Heart right ventricle (tissue), 16 donors: Measurements from ENCODE around the gene SHROOM1. TPM values are rescaled to one million over a fixed set of nuclear protein-coding genes. Genes with fewer than 3 reads are reported as not detected.
"Not testable (repeated sequence)": the region's sequence is repeated elsewhere in the genome, so short reads cannot be mapped to it uniquely, and the experiment has no call there.

Experiments used
- ATAC-seq, 8 donors: fragments of 200-7000 bp; cut with Tn5 transposase; one replicate each; pipeline ENCODE4 v1.9.1; 2020; ENCODE audit warnings: mild to moderate bottlenecking in 8 of 8, moderate library complexity in 8 of 8, moderate number of reproducible peaks in 1 of 8
- DNase-seq, 2 donors: peaks; one replicate each; pipeline ENCODE4 v3.0.0-alpha.2; 2020
- H3K27ac ChIP-seq, 10 donors: fragments of 200-600 bp; sonication (generic) in 2 of 10; one replicate each; pipeline versions ENCODE4 v1.5.0 to v1.8.0; 2020 to 2022; ENCODE audit warnings: mild to moderate bottlenecking in 3 of 10
- H3K27me3 ChIP-seq, 7 donors: fragments of 200-600 bp; one replicate each; pipeline ENCODE4 v1.8.0; 2021 to 2022; ENCODE audit warnings: mild to moderate bottlenecking in 2 of 7
- H3K36me3 ChIP-seq, 9 donors: fragments of 200-600 bp; sonication (generic) in 1 of 9; one replicate each; pipeline versions ENCODE4 v1.5.0 to v1.8.0; 2020 to 2022; ENCODE audit warnings: mild to moderate bottlenecking in 2 of 9
- H3K4me1 ChIP-seq, 9 donors: fragments of 200-600 bp; sonication (generic) in 1 of 9; one replicate each; pipeline versions ENCODE4 v1.5.0 to v1.8.0; 2020 to 2022; ENCODE audit warnings: mild to moderate bottlenecking in 4 of 9
- H3K4me3 ChIP-seq, 10 donors: fragments of 200-600 bp; sonication (generic) in 2 of 10; one replicate each; pipeline versions ENCODE4 v1.5.0 to v1.8.0; 2020 to 2022; ENCODE audit warnings: mild to moderate bottlenecking in 7 of 10, moderate library complexity in 2 of 10
- H3K9me3 ChIP-seq, 11 donors: fragments of 200-600 bp in 10 of 11; sonication (generic) in 2 of 11; one replicate each; pipeline versions ENCODE4 v1.5.0 to v1.8.0; 2013 to 2022; ENCODE audit warnings: mild to moderate bottlenecking in 2 of 11, control low read depth in 1 of 11, moderate library complexity in 1 of 11
- CTCF ChIP-seq, 9 donors: fragments of 200-600 bp; sonication (generic) in 2 of 9; IDR thresholded peaks; one replicate each; pipeline versions ENCODE4 v1.5.0 to v1.8.0; 2021 to 2022; ENCODE audit warnings: antibody characterized with exemption in 9 of 9, mild to moderate bottlenecking in 5 of 9, moderate library complexity in 1 of 9
- WGBS, 2 donors: extraction: QIAGEN DNeasy Blood & Tissue Kit; methylation state at CpG; one replicate each; pipeline ENCODE4 v1.1.7; 2013; ENCODE audit warnings: inconsistent platforms in 1 of 2; 5-methylcytosine and 5-hydroxymethylcytosine counted together
- intact Hi-C, 10 donors: fragments of 100-400 bp; cut with DNase I; formaldehyde crosslinking; loops; one replicate each; pipeline versions ENCODE4 v1.11.1 to v1.14.2; 2022
- polyA plus RNA-seq, 2 donors: library from polyadenylated mRNA; stranded (reverse); fragments of 200-250 nt; gene quantifications; one replicate each; pipeline ENCODE4 v1.2.3, GENCODE V29; 2013
- total RNA-seq, 10 donors: library from RNA; stranded (reverse); fragmentation: NEBNext Ultra II Directional in 3 of 10; extraction: Animal tissue kit (Norgen Biotek cat#: 25700) in 3 of 10; gene quantifications; one replicate each; pipeline versions ENCODE4 v1.2.1 to v1.2.4, GENCODE V29; 2021 to 2023
- donor health status: Arrhythmogenic right ventricular cardiomyopathy.
- donor health status: ischemic (EF 13 %, LVEDD 7.1; RV severe dilation, severe dysfunction).
- donor health status: healthy with polysubstance abuse.
- donor health status: DM: no; HTN: yes; CAD: no.
- donor health status: DM: no; HTN: no; CAD: no.
- donor health status: ischemic (EF 25% LVEDD 6.9; RV normal size, moderate dysfunction).
- donor health status: ischemic (EF 25% LVEDD 5.7; RV mildly dilated, moderate dysfunction).
- donor health status: healthy.
- donor health status: DM: yes; HTN: yes; CAD: no.
- donor health status: Ischemic cardiomyopathy.
- donor health status: ischemic (EF 35%, LVEDD 5.7; RV mildly dilated, moderate dysfunction).
- donor health status: nonischemic (EF 11% LVEDD 7.7; RV severe dilation, severe dysfunction).
- donor health status: DM: yes; HTN: yes; CAD: no.
- donor health status: PGD.
- donor health status: ischemic (EF 29% LVEDD 5.4; RV normal size, mild dysfunction).
- donor health status: nonischemic (EF 23%, LVEDD 6.1; RV moderate dilation, normal function).

Gene SHROOM1
- total and polyA plus RNA-seq, 12 donors = 3.2 to 10.8 (median 4.1) TPM

DNA sequence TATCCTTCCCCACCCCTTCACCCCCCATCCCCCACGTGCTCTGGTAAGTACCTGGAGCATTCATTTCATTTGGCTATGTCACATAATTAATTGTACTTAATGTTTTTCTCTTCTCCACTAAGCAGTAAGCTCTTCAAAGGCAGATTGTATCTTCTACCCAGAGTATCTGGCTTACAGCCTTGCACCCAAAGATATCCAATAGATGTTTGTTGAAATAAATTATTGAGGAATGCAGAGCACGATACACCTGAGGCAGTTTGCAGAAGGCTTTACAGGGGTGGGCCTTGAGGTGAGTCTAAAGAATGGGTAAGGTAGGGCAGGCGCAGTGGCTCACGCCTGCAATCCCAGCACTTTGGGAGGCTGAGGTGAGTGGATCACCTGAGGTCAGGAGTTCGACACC is 19.8 kb downstream of the SHROOM1 start:
- Histone ChIP-seq H3K27me3 (peaks cover 6 to 96% (median 64%) of the 10 kb centered on the region in 7 donors), H3K27ac (no peak overlapping the region), H3K9me3 (no peaks in the 10 kb centered on the region), H3K4me3 (no peak overlapping the region), H3K4me1 (peaks cover 0 to 17% (median 7%) of the 10 kb centered on the region in 9 donors), H3K36me3 (no peaks in the 10 kb centered on the region)
- no peak for TF ChIP-seq CTCF (IDR thresholded peaks at IDR 0.05)
- intact Hi-C loops = loop anchor here in 4 of 10 donors (10.0 kb wide), 3 partner anchors 56 to 426 kb away; no protein-coding TSS in a partner anchor
- ATAC-seq (no peak), DNase-seq (no peak)
- WGBS, 2 donors = 87 to 88% methylated on average over 5 of the region's 5 CpGs

- WGBS, 2 donors = 43 to 45% methylated on average over 3 of the region's 3 CpGs
- intact Hi-C loops = no loop called here
- H3K36me3 ChIP-seq = no peaks in the 10 kb centered on the region
- ATAC-seq (no peak), DNase-seq (no peak)
- peaks cover 0 to 13% (median 7%) of the 10 kb centered on the region in 9 donors for H3K4me1 ChIP-seq
- no peak for TF ChIP-seq CTCF (IDR thresholded peaks at IDR 0.05)
- H3K4me3 ChIP-seq = no peak overlapping the region
- H3K27me3 ChIP-seq = peaks cover 6 to 78% (median 60%) of the 10 kb centered on the region in 7 donors
- H3K9me3 ChIP-seq = no peaks in the 10 kb centered on the region
- H3K27ac ChIP-seq = no peak overlapping the region
Measured at GRCh38 chr5:132808866-132809265, 21.6 kb downstream of the SHROOM1 start.

DNA sequence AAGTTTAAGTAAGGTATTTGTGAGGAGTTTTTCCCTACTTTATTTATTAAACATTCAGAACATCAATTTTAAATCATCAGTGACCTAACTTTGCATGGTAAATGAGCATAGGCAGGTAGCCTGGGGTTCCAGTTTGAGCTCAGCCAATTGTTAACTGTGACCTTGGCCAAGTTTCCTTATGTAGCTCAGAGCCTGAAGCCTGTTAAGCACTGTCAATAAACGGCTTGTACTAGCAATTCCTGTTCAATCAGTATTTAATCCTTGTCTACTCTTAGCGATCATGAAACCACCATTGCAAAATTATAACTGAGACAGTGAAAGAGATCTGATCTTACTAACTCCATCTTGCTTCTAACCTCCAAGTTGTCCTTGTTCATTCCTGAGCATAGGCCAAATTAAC is 22.0 kb downstream of the SHROOM1 start:
- Histone ChIP-seq H3K4me3 (no peak overlapping the region), H3K27ac (no peak overlapping the region), H3K36me3 (no peaks in the 10 kb centered on the region), H3K4me1 (peaks cover 0 to 10% (median 7%) of the 10 kb centered on the region in 9 donors), H3K9me3 (no peaks in the 10 kb centered on the region), H3K27me3 (peaks cover 6 to 78% (median 58%) of the 10 kb centered on the region in 7 donors)
- no peak for TF ChIP-seq CTCF (IDR thresholded peaks at IDR 0.05)
- ATAC-seq (no peak), DNase-seq (no peak)
- intact Hi-C loops = no loop called here
- WGBS, 2 donors = 67 to 76% methylated on average over 2 of the region's 2 CpGs

DNA sequence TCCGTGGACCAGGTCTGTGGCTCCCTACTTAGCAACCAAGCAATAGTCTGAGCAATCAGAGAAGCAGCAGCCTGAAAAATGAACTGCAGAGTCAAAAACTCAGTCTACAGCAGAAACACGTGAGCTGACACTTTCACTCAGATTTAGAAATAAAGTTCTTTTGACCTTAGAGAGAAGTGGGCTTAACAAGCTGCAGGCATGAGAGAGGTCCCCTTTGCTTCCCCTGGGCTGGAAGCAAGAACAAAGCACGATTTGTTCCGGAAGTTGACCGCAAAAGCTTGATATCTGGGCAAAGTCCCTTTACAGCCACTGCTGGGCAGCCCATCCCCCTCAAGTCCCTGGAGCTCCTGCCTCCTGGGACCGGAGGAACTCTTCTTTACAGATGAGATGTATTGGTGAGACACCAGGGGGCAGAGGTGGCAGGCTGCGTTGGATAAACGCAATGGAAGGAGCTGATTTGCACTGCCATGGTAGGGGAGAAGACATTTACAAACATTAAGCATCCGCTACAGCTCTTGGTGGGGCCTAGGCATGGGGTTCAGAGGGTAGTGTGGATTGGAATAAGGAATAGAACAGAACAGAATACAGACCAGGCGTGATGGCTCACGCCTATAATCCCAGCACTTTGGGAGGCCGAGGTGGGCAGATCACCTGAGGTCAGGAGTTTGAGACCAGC is 23.1 kb downstream of the SHROOM1 start:
- peaks cover 6 to 77% (median 53%) of the 10 kb centered on the region in 7 donors for H3K27me3 ChIP-seq
- peaks cover 0 to 1% (median 0%) of the 10 kb centered on the region in 9 donors for H3K4me1 ChIP-seq
- ATAC-seq = no peak
- no peak for DNase-seq
- no peak overlapping the region for H3K27ac ChIP-seq
- H3K4me3 ChIP-seq = no peak overlapping the region
- no peaks in the 10 kb centered on the region for H3K36me3 ChIP-seq
- H3K9me3 ChIP-seq = no peaks in the 10 kb centered on the region
- WGBS, 2 donors = 64 to 67% methylated on average over 12 of the region's 12 CpGs
- no peak for TF ChIP-seq CTCF (IDR thresholded peaks at IDR 0.05)
- intact Hi-C loops = no loop called here

DNA sequence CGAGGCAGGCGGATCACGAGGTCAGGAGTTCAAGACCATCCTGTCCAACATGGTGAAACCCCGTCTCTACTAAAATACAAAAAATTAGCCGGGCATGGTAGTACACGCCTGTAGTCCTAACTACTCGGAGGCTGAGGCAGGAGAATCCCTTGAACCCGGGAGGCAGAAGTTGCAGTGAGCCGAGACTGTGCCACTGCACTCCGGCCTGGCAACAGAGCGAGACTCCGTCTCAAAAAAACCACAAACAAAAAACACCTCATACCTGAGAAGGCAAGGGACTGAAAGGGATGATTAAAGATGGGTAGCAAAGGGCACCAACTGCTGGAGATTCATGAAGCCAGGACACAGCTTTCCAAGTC is 23.7 kb downstream of the SHROOM1 start:
- H3K4me1 ChIP-seq, H3K27ac ChIP-seq, H3K9me3 ChIP-seq, H3K36me3 ChIP-seq, DNase-seq, ATAC-seq, H3K4me3 ChIP-seq, intact Hi-C loops: not testable (repeated sequence)
- H3K27me3 ChIP-seq = peaks cover 2 to 77% (median 53%) of the 10 kb centered on the region in 7 donors
- 95% methylated on average over 12 of the region's 12 CpGs for WGBS, 2 donors

DNA sequence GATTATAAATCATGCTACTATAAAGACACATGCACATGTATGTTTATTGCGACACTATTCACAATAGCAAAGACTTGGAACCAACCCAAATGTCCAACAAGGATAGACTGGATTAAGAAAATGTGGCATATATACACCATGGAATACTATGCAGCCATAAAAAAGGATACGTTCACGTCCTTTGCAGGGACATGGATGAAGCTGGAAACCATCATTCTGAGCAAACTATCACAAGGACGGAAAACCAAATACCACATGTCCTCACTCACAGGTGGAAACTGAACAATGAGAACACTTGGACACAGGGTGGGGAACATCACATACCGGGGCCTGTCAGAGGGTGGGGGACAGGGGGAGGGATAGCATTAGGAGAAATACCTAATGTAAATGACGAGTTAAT is 24.6 kb downstream of the SHROOM1 start:
- WGBS, 2 donors = 85 to 95% methylated on average over 6 of the region's 6 CpGs
- intact Hi-C loops, H3K9me3 ChIP-seq, H3K36me3 ChIP-seq, H3K4me3 ChIP-seq, H3K27ac ChIP-seq, ATAC-seq, DNase-seq, H3K4me1 ChIP-seq: not testable (repeated sequence)
- H3K27me3 ChIP-seq = peaks cover 0 to 75% (median 46%) of the 10 kb centered on the region in 7 donors

DNA sequence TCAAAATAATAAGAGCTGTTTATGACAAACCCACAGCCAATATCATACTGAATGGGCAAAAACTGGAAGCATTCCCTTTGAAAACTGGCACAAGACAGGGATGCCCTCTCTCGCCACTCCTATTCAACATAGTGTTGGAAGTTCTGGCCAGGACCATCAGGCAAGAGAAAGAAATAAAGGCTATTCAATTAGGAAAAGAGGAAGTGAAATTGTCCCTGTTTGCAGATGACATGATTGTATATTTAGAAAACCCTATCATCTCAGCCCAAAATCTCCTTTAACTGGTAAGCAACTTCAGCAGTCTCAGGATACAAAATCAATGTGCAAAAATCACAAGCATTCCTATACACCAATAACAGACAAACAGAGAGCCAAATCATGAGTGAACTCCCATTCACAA is 26.2 kb downstream of the SHROOM1 start:
- WGBS, 2 donors = 90 to 100% methylated on average over 1 of the region's 1 CpG
- DNase-seq, intact Hi-C loops, H3K4me3 ChIP-seq, H3K36me3 ChIP-seq, H3K4me1 ChIP-seq, ATAC-seq, H3K27ac ChIP-seq, H3K9me3 ChIP-seq: not testable (repeated sequence)
- peaks cover 0 to 64% (median 30%) of the 10 kb centered on the region in 7 donors for H3K27me3 ChIP-seq

DNA sequence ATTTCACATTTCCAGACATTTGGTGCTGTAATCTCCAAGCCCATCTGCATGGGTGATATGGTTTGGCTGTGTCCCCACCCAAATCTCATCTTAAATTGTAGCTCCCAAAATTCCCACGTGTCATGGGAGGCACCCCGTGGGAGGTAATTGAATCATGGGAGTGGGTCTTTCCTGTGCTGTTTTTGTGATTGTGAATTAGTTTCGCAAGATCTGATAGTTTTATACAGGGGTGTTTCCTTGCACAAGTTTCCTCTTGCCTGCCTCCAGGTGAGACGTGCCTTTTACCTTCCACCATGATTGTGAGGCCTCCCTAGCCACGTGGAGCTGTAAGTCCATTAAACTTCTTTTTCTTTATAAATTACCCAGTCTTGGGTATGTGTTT is 27.8 kb downstream of the SHROOM1 start:
- intact Hi-C loops, ATAC-seq, H3K36me3 ChIP-seq, H3K27ac ChIP-seq, DNase-seq, H3K4me1 ChIP-seq, H3K4me3 ChIP-seq, H3K9me3 ChIP-seq: not testable (repeated sequence)
- 66 to 74% methylated on average over 5 of the region's 5 CpGs for WGBS, 2 donors
- H3K27me3 ChIP-seq = peaks cover 0 to 49% (median 23%) of the 10 kb centered on the region in 7 donors
